Retina (tissue), 1 donor: ENCODE data around the gene ADNP.
A peak's percentile ranks its signal among the peaks of the same experiment; 100 is the strongest.

ENCODE experiments used
- DNase-seq: peaks from one replicate; pipeline ENCODE4 v3.0.0-alpha.2; 2016

ADNP gene

GRCh38 chr20:50932016-50932485, 814 bp upstream of the ADNP start:
- DNase-seq, result no peak

DNA sequence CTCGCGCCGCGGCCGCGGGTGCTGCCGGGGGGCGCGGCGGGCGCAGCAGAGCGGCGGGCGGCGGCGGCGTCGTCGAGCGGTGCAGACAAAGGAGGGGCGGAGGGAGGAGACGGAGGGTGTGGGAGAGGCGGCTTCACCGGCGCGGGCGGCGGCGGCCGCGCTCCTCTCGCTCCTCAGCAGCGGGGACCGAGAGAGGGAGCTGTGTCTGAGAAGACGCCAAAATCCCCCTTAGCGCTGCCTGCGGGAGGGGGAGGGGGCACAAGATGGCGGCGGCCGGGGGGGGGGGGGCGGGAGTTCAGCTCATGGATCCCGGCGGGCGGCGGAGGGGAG, 296 bp downstream of the ADNP start:
- DNase-seq, result no peak

- DNase-seq, result peak; percentile 45
Observed at GRCh38 chr20:50930139-50930975, 880 bp downstream of the ADNP start.

DNA sequence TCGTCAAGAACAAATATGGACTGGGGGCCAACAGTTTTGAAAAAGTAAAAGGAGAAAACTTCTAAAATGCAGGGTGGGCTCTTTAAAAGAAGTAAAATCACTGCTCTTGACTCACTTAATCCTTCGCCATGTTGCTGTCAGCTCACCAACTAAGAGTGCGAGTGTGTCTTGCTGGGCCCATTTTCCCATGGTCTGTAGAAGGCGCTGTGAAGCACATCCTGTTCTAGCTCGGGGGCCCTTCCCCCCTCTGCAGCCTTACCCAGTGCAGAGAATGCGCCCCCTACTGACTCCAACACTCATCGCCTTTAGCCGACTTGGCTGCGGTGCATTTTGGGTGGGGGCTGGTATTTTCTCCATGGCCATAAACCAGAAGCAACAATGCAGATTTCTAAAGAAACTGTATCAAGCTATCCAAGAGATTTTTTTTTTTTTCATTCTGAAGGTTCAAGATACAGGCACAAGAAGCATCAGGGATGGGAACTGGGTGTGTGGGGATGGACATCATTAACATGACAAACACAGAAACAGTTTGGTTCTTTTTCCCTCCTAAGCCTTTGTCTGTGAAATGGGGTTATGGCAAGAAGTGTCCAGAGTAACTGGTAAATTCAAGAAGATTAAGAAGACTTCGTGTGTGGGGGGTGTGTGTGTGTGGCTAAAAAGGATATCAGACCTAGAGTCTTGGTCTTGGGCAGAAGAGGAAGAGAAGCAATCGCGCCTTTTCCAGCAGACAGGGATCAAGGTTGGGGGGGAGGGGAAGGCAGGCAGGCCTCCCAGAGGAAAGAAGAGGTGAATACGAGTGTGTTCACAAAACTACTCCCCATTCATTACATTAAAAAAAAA, 1.7 kb downstream of the ADNP start:
- DNase-seq, result peak; percentile 90

DNA sequence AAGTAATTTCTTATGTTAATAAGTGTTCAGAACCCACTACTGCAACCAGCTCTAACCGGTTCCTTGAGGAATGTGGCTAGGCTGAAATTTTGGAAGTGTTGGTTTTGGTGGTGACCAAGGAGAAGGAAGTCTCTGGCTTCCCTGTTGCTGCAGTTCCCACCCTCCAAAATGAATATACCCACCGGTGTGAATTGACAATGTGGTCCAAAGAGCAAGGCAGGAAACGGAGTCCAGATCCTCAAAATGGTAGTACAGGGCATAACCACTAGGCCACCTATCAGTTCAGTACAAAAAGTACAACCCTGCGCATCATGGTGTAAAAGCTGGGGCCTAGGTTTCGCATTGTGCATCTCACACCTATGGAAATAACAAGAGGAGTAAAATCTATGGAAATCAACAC, 2.8 kb downstream of the ADNP start:
- DNase-seq, result no peak

GRCh38 chr20:50926530-50926929, 4.7 kb downstream of the ADNP start:
- no peak for DNase-seq

- no peak for DNase-seq
Observed at GRCh38 chr20:50924261-50924920, 6.8 kb downstream of the ADNP start.

DNA sequence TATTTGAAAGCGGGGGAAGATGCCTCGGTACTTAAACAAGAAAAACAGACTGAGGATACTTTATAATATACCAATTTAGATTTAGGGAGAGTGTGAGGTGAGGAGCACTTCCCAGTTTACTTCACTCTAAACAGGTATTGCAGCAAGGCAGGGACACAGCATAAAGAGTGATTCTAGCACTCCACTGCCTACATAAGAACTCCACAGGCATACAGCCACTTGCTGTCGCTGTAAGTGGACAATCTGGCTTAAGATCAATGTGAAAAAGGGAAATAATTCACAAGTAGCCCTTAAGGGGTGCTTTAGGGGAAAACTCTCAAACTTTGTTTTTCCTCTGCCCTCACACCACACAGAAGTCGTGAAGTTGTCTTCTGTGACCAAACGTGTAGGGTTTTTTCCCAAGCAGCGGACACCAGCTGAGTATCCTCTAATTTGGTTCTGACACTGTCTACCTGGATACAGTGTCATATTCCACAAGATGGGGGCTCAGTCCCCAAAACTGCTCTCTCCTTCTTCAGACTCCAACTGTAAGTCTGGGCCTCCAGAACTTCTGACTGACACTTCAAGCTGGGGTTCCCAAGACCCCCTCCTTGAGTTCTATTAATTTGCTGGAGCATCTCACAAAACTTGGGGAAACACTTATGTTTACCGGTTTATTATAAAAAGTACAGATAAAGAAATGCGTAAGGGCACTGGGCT, 9.3 kb downstream of the ADNP start:
- no peak for DNase-seq

DNA sequence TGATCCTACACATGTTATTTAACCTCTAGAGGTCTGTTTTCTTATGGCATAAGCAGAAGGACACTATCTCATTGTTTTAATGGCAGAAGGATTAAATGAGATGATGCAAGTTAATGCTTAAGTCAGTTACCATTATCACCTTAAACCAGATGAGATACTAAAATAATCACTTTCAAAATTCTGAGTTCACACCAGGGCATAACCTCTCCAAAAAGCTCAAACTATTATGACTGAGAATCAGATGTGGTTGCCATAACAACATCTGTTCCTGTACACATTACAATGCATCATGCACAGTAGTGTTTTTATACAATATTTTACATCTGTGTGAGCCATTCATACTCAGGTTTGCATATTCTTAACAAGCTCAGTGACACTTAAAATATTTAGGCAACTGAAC, 10.2 kb downstream of the ADNP start:
- no peak for DNase-seq

DNA sequence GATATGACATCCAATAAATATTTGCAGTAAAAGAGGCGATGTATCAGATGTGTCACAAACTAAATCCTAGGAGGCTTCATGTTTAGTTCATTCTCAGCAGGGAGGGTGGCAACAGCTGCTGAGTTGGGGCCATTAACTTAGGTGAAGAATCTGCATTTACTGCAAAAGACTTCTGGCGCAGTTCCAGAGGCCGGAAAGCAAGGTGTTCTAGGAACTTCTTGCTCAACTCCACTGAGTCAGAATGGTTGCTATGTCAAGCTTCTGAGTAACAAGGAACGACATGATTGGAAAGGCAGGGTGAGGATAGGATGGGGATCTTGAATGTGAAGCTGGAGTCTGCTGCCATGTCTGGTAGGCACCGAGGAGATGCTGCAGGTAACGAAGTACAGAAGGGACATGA, 11.7 kb downstream of the ADNP start:
- no peak for DNase-seq

DNA sequence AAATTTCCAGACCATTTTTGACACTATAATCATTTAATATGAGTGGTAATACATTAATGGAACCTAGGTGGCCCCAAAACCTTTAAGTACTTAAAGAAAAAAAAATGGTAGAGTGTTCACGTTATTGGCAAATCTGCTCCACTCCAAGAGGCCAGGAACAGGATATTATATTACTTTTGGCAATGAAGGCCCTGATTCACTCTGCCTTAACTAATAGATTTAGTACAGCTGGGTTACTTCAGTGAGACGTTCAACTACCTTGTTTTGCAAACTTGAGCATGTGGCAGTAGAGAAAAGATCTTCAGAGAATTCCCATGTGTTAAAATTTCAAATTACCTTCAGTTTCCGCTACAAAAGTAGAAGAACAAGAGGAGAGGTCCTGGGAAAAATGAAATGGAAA, 12.8 kb downstream of the ADNP start:
- no peak for DNase-seq

GRCh38 chr20:50916934-50917333, 14.3 kb downstream of the ADNP start:
- no peak for DNase-seq

GRCh38 chr20:50916257-50916656, 15.0 kb downstream of the ADNP start:
- no peak for DNase-seq

DNA sequence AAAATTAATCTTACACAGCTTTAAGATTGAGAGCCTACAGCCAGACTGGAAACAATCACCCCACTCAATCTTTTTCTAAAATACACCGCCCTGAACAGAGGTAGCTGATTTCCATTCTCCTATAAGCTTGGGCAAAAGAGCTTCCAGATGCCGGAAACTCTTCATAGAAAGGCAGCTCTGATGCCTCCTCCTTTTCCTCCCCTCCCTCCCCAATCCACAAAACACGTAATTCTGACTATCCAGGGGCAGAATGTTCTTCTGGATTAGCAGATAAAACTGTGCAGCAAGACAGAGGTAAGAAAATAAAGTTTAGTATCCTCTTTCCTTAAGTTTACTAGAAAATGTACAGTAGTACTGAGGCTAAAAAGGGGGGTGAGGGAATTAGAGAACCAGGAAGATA, 15.8 kb downstream of the ADNP start:
- no peak for DNase-seq

GRCh38 chr20:50913690-50914375, 17.4 kb downstream of the ADNP start:
- no peak for DNase-seq

DNA sequence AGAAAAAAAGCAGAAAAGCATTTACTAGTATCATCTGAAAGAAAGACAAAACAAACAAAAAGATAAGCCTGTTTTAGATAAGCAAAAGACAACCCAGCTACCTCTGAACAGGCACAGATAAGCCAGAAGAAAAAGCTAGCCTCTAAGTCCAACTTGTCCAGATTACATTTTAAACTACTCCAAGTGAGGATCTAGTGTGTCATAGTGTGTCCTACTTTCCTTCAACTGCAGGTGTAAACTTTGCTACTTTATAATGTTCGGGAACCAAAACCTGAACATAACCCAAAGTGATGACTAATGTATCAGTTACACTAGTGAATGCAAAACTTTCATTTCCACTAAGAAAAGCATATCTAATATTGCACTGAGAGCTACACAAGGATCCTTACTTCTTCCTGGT, 19.5 kb downstream of the ADNP start:
- DNase-seq, result no peak

GRCh38 chr20:50911030-50911429, 20.2 kb downstream of the ADNP start:
- no peak for DNase-seq

- DNase-seq, result no peak
Observed at GRCh38 chr20:50909413-50909812, 21.8 kb downstream of the ADNP start.

DNA sequence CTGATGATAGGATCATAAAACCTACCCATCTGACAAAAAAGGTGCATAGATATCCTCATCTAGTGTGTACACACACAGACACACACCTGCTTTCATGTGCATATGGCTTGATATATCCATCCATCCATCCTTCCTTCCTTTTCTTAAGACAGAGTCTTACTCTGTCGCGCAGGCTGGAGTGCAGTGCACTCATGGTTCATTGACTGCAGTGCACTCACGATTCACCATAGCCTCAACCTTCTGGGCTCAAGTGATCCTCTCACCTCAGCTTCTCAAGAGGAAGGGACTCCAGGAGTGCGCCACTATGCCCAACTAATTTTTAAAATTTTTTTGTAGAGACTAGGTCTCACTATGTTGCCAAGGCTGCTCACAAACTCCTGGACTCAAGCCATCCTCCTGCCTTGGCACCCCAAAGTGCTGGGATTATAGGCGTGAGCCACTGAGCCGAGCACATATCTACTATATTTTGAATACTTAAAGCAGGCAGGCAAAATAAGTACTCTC, 27.1 kb downstream of the ADNP start:
- no peak for DNase-seq

DNA sequence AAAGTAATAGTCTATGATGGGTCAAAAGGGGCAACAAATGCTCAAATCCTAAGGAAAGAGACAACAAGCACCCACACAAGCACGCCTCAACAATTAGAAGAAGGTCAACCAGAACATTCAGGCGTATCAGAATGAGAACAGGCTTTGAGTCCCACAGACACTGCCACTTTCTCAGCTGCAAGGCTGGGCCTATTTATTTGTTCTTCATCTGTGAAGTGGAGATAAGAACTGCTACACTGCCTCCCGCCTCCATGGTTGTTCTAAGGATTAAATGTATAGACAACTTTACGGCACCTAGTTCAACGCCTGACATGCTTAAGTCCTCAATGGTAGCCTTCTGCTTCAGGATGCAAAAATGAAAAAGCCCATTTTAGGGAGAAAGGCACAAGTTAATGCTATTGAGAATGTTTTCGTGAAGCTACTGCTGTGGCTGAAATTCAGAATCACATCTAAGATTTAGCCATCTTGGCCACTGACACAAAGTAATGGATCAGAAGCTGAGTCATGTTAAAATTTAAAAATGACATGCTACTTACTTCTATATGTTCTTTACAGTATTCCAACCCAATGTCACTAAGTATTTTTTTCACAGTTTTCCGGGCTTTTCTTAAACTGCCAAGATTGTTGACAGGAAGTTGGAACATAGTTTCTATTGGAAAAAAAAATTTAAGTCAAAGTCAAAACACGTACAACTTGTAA, 27.7 kb downstream of the ADNP start:
- no peak for DNase-seq

- DNase-seq, result no peak
Observed at GRCh38 chr20:50901301-50901700, 29.9 kb downstream of the ADNP start.

- DNase-seq, result no peak
Observed at GRCh38 chr20:50900261-50900660, 31.0 kb downstream of the ADNP start.
